K562 (cell line): ENCODE data around the gene CLN5. TPM values are rescaled to one million over a fixed set of nuclear protein-coding genes. Genes with fewer than 3 reads are reported as not detected.

ENCODE experiments used
- ATAC-seq: fragments of 200-7000 bp; cut with Tn5 transposase; 3 replicates; pipeline ENCODE4 v1.9.1; 2020; ENCODE audit warnings: moderate library complexity
- BruUV-seq: library from RNA; stranded (reverse); fragments of 400-500 nt; replicated peaks from 2 replicates; lab custom pipeline; 2021; lab: Mats Ljungman, UMichigan
- CTCF ChIA-PET: fragments of 300-600 bp; formaldehyde crosslinking; extraction: SDS; loops from one replicate; lab custom pipeline; 2021; ENCODE audit warnings: low intra/inter-chr PET ratio; lab: Yijun Ruan, JAX
- POLR2A ChIA-PET: fragments of 300-600, 350-650 bp; sonication (Branson Sonifier 250); formaldehyde crosslinking; extraction: SDS; loops from one replicate; lab custom pipeline; 2021; ENCODE audit warnings: antibody characterized with exemption, inconsistent platforms; lab: Yijun Ruan, JAX
- DNase-seq, 4 experiments: peaks; one replicate each; pipeline versions ENCODE4 v3.0.0 to v3.0.0-alpha.2; 2011 to 2018; ENCODE audit warnings: low spot score in 3 of 4, mixed read lengths in 3 of 4; ENCODE audit errors: extremely low read depth in 1 of 4
- FAIRE-seq: peaks from 2 replicates; lab custom pipeline; 2011; peaks lifted over from hg19 to GRCh38; lab: Jason Lieb, UNC
- H2AFZ ChIP-seq: 2 replicates; pipeline ENCODE4 v1.6.0; 2011; ENCODE audit warnings: low read depth, low read length, control low read depth, inconsistent platforms
- H3K27ac ChIP-seq: fragments of 200-600 bp; 3 replicates; pipeline ENCODE4 v1.8.0; 2011; ENCODE audit warnings: low read depth, mild to moderate bottlenecking, control low read depth, inconsistent platforms, low read length, moderate library complexity, mixed read lengths; ENCODE audit errors: extremely low read depth
- H3K27me3 ChIP-seq, 2 experiments: fragments of 300-600 bp in 1 of 2; 2 replicates in 1 of 2; 3 replicates in 1 of 2; pipeline versions ENCODE4 v1.6.0 to v1.8.0; 2011; ENCODE audit warnings: inconsistent platforms in 2 of 2, low read length in 2 of 2, mild to moderate bottlenecking in 1 of 2, mixed read lengths in 1 of 2, moderate library complexity in 1 of 2; ENCODE audit not compliant: control insufficient read depth in 2 of 2, insufficient read depth in 2 of 2
- H3K36me3 ChIP-seq: fragments of 300-600 bp; 3 replicates; pipeline ENCODE4 v1.8.0; 2011; ENCODE audit warnings: mild to moderate bottlenecking, low read length, inconsistent platforms; ENCODE audit not compliant: control insufficient read depth, insufficient read depth
- H3K4me1 ChIP-seq, 2 experiments: fragments of 200-600 bp in 1 of 2; replicated peaks in 1 of 2; 2 replicates in 1 of 2; 3 replicates in 1 of 2; pipeline versions ENCODE4 v1.5.1 to v1.8.0; 2011; ENCODE audit warnings: inconsistent platforms in 2 of 2, low read length in 2 of 2, mild to moderate bottlenecking in 1 of 2, mixed read lengths in 1 of 2, moderate library complexity in 1 of 2; ENCODE audit not compliant: control insufficient read depth in 2 of 2, insufficient read depth in 2 of 2
- H3K4me2 ChIP-seq: 2 replicates; pipeline ENCODE4 v1.6.1; 2011; ENCODE audit warnings: low read length, control low read depth, inconsistent platforms, mixed read lengths; ENCODE audit not compliant: insufficient read depth
- H3K4me3 ChIP-seq: fragments of 200-600 bp; sonication (generic), shearing (Covaris generic); 2 replicates; pipeline ENCODE4 v1.5.1; 2016; ENCODE audit warnings: control low read depth, inconsistent platforms
- H3K79me2 ChIP-seq: fragments of 200-600 bp; 3 replicates; pipeline ENCODE4 v1.8.0; 2011; ENCODE audit warnings: low read length, inconsistent platforms; ENCODE audit not compliant: control insufficient read depth, insufficient read depth
- H3K9ac ChIP-seq, 2 experiments: 2 replicates each; pipeline versions ENCODE4 v1.6.0 to v1.6.1; 2011; ENCODE audit warnings: low read depth in 2 of 2, low read length in 2 of 2, control low read depth in 1 of 2, inconsistent platforms in 1 of 2, mild to moderate bottlenecking in 1 of 2, mixed read lengths in 1 of 2; ENCODE audit not compliant: insufficient read depth in 1 of 2
- H3K9me1 ChIP-seq: one replicate; pipeline ENCODE4 v1.6.0; 2011; ENCODE audit warnings: inconsistent platforms, mild to moderate bottlenecking, low read length, moderate library complexity; ENCODE audit not compliant: control insufficient read depth, insufficient read depth
- H3K9me3 ChIP-seq: replicated peaks from 2 replicates; pipeline ENCODE4 v1.5.1; 2011; ENCODE audit warnings: low read depth, low read length, inconsistent platforms; ENCODE audit not compliant: control insufficient read depth, insufficient read depth
- H4K20me1 ChIP-seq: replicated peaks from 2 replicates; pipeline ENCODE4 v1.6.1; 2011; ENCODE audit warnings: low read length, inconsistent platforms, mixed read lengths; ENCODE audit not compliant: control insufficient read depth, insufficient read depth
- C11orf30 ChIP-seq: fragments of 450-650 bp; IDR thresholded peaks from 2 replicates; pipeline ENCODE4 v1.6.1; 2016; ENCODE audit warnings: low read depth, mild to moderate bottlenecking
- MAFF ChIP-seq: IDR thresholded peaks from 2 replicates; pipeline ENCODE4 v1.6.1; 2012; ENCODE audit warnings: low read length, improper control_type of control experiment
- MAFG ChIP-seq: fragments of 450-650 bp; conservative IDR thresholded peaks from 2 replicates; pipeline ENCODE4 v1.6.1; 2016; ENCODE audit warnings: missing genetic modification characterization, missing compliant biosample characterization
- MAFK ChIP-seq: IDR thresholded peaks from 2 replicates; pipeline ENCODE4 v1.6.1; 2011; ENCODE audit warnings: low read length, improper control_type of control experiment
- MTA2 ChIP-seq: fragments of 450-650 bp; IDR thresholded peaks from 2 replicates; pipeline ENCODE4 v1.6.1; 2016; ENCODE audit warnings: low read depth
- ZNF316 ChIP-seq: fragments of 450-650 bp; IDR thresholded peaks from 2 replicates; pipeline ENCODE4 v1.6.1; 2016
- WGBS: fragments of 100-300 bp; shearing (Covaris generic); methylation state at CpG from one replicate; pipeline ENCODE4 v1.1.6; 2016; ENCODE audit warnings: low coverage, mixed read lengths; ENCODE audit not compliant: insufficient coverage; ENCODE audit errors: missing lambda C conversion rate; 5-methylcytosine and 5-hydroxymethylcytosine counted together
- in situ Hi-C: fragments of 300-500 bp; cut with MboI; formaldehyde crosslinking; loops from 4 replicates; pipeline ENCODE4 v1.15.0; 2018; ENCODE audit warnings: inconsistent platforms, mixed read lengths
- intact Hi-C: fragments of 100-400 bp; cut with micrococcal nuclease; formaldehyde crosslinking; loops from 2 replicates; pipeline ENCODE4 v1.14.2; 2022
- polyA plus RNA-seq, 8 experiments: library from polyadenylated mRNA; depleted of rRNA in 4 of 8; stranded (reverse) in 5 of 8; unstranded in 3 of 8; fragments of >200 nt; fragmentation: Nextera tagmentation in 2 of 8; fragmentation: Illumina TruSeq in 1 of 8; extraction: Ambion mirVana in 2 of 8; extraction: Trizol in 1 of 8; gene quantifications; 2 replicates each; pipeline versions ENCODE4 v1.2.1 to v1.2.3, GENCODE V29; 2011 to 2014; ENCODE audit warnings: inconsistent platforms in 1 of 8, missing spikeins in 1 of 8
- total RNA-seq, 7 experiments: library from RNA; depleted of rRNA in 6 of 7; stranded (reverse); fragments of >200 nt in 6 of 7; fragmentation: Illumina TruSeq in 2 of 7; extraction: Trizol in 2 of 7; gene quantifications; 2 replicates each; pipeline versions ENCODE4 v1.2.1 to v1.2.3, GENCODE V29; 2011 to 2021; ENCODE audit warnings: low replicate concordance in 1 of 7
- TF ChIP-seq, protein P1 (sequence below): sonication (generic); formaldehyde crosslinking; IDR thresholded peaks from 2 replicates; pipeline ENCODE4 v1.8.0; 2022; ENCODE audit warnings: missing genetic modification reagents, mild to moderate bottlenecking, moderate library complexity, borderline replicate concordance

Gene CLN5
- total and polyA plus RNA-seq, 9 of the 15 experiments (the other 6 are each of a cell fraction or from before 2014, with no cell fraction given), result 4.6 to 11.5 (median 7.2) TPM

- no peak for DNase-seq
- BruUV-seq, result no TSS peak
- 74% methylated on average over 5 of the region's 5 CpGs for WGBS
- no peaks in the 10 kb centered on the region for H3K9me1 ChIP-seq
- peaks cover 7 to 8% of the 10 kb centered on the region in 2 experiments; a peak in 4 of 5 replicates for H3K4me1 ChIP-seq
- no peaks in the 10 kb centered on the region for H3K27me3 ChIP-seq
- no peak overlapping the region; a peak in 1 of 4 replicates for H3K9ac ChIP-seq
- H2AFZ ChIP-seq, result no peak overlapping the region
- CTCF ChIA-PET, result no interaction called here
- TF ChIP-seq ZNF316 (peak; percentile 88), MTA2 (no peak), MAFK (peak; percentile 41; the same call in 1 of the 2 replicates), MAFG (peak; percentile 57), C11orf30 (peak; percentile 71), MAFF (peak; percentile 58)
- TF ChIP-seq, protein P1, sequence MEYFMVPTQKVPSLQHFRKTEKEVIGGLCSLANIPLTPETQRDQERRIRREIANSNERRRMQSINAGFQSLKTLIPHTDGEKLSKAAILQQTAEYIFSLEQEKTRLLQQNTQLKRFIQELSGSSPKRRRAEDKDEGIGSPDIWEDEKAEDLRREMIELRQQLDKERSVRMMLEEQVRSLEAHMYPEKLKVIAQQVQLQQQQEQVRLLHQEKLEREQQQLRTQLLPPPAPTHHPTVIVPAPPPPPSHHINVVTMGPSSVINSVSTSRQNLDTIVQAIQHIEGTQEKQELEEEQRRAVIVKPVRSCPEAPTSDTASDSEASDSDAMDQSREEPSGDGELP, result no peak
- H3K4me3 ChIP-seq, result no peak overlapping the region; the same call in 1 of the 2 replicates
- FAIRE-seq, result no peak
- no peak for ATAC-seq
- peaks cover 22% of the 10 kb centered on the region for H3K36me3 ChIP-seq
- H3K79me2 ChIP-seq, result peaks cover 19% of the 10 kb centered on the region
- intact Hi-C loops (loop anchor here (5.0 kb wide), 1 partner anchor 334 kb away; the partner anchor contains the start of gene MYCBP2), in situ Hi-C loops (no loop called here)
- POLR2A ChIA-PET, result interaction anchor here (0.7 to 1.2 kb wide), 3 partner anchors 8 to 21 kb away, joined by 3 to 9 read pairs (median 3); no protein-coding TSS in a partner anchor
- H4K20me1 ChIP-seq, result no peaks in the 10 kb centered on the region
- H3K4me2 ChIP-seq, result no peak overlapping the region
- no peaks in the 10 kb centered on the region for H3K9me3 ChIP-seq
- no peak overlapping the region for H3K27ac ChIP-seq
Measured at GRCh38 chr13:76993473-76993872, 1.6 kb downstream of the CLN5 start.
